K562 (cell line): ENCODE results near the gene GRIK1. TPM values are rescaled to one million over a fixed set of nuclear protein-coding genes. Genes with fewer than 3 reads are reported as not detected.

Source experiments
- E4F1 ChIP-seq: fragments of 250-450 bp; sonication (Bioruptor Pico); IDR thresholded peaks from 2 replicates; pipeline ENCODE4 v1.5.0; 2021; ENCODE audit warnings: mild to moderate bottlenecking, borderline replicate concordance
- FUS ChIP-seq: fragments of 200-400 bp; formaldehyde crosslinking; optimal IDR thresholded peaks from 2 replicates; pipeline ENCODE3; 2017; ENCODE audit warnings: low read depth, low read length
- HDAC1 ChIP-seq, 2 experiments: fragments of 450-650 bp; IDR thresholded peaks; 2 replicates each; pipeline ENCODE4 v1.6.1; 2016 to 2017; ENCODE audit warnings: inconsistent platforms in 1 of 2, mild to moderate bottlenecking in 1 of 2, moderate library complexity in 1 of 2
- HNRNPK ChIP-seq: fragments of 200-400 bp; formaldehyde crosslinking; IDR thresholded peaks from one replicate; pipeline ENCODE4 v1.6.1; 2018; ENCODE audit warnings: mild to moderate bottlenecking, low read depth, low read length; ENCODE audit not compliant: poor library complexity, severe bottlenecking
- JUN ChIP-seq, 2 experiments: sonication (generic) in 1 of 2; formaldehyde crosslinking in 1 of 2; IDR thresholded peaks; 2 replicates each; pipeline versions ENCODE4 v1.6.1 to v1.8.0; 2012 to 2022; ENCODE audit warnings: borderline replicate concordance in 2 of 2, mild to moderate bottlenecking in 2 of 2, improper control_type of control experiment in 1 of 2, low read depth in 1 of 2, low read length in 1 of 2, missing genetic modification reagents in 1 of 2
- MBD2 ChIP-seq: sonication (generic); IDR thresholded peaks from 2 replicates; pipeline ENCODE4 v1.6.1; 2016; ENCODE audit warnings: low read depth, borderline replicate concordance
- RREB1 ChIP-seq: fragments of 250-450 bp; sonication (Bioruptor Pico); IDR thresholded peaks from 2 replicates; pipeline ENCODE4 v1.4.0; 2020
- SAFB ChIP-seq: fragments of 200-400 bp; formaldehyde crosslinking; IDR thresholded peaks from 2 replicates; pipeline ENCODE4 v1.6.1; 2017; ENCODE audit warnings: low read depth, low read length, borderline replicate concordance
- TCF3 ChIP-seq: sonication (generic); formaldehyde crosslinking; IDR thresholded peaks from 2 replicates; pipeline ENCODE4 v1.4.0; 2020; ENCODE audit warnings: mild to moderate bottlenecking, missing genetic modification reagents
- ZBED1 ChIP-seq: IDR thresholded peaks from 2 replicates; pipeline ENCODE4 v1.6.1; 2014
- ZBTB5 ChIP-seq: fragments of 450-650 bp; IDR thresholded peaks from 2 replicates; pipeline ENCODE4 v1.6.1; 2017; ENCODE audit warnings: antibody characterized with exemption
- ZNF280A ChIP-seq: fragments of 450-650 bp; IDR thresholded peaks from 2 replicates; pipeline ENCODE4 v1.6.1; 2018; ENCODE audit warnings: mild to moderate bottlenecking, low read depth; ENCODE audit not compliant: partially characterized antibody
- ZNF764 ChIP-seq: fragments of 250-450 bp; sonication (Bioruptor Pico); IDR thresholded peaks from 2 replicates; pipeline ENCODE4 v1.4.0; 2020; ENCODE audit warnings: low read depth, mild to moderate bottlenecking, moderate library complexity
- ZZZ3 ChIP-seq: fragments of 450-650 bp; IDR thresholded peaks from 2 replicates; pipeline ENCODE4 v1.6.1; 2016; ENCODE audit warnings: antibody characterized with exemption, mild to moderate bottlenecking, moderate library complexity
- polyA plus RNA-seq, 8 experiments: library from polyadenylated mRNA; depleted of rRNA in 4 of 8; stranded (reverse) in 5 of 8; unstranded in 3 of 8; fragments of >200 nt; fragmentation: Nextera tagmentation in 2 of 8; fragmentation: Illumina TruSeq in 1 of 8; extraction: Ambion mirVana in 2 of 8; extraction: Trizol in 1 of 8; gene quantifications; 2 replicates each; pipeline versions ENCODE4 v1.2.1 to v1.2.3, GENCODE V29; 2011 to 2014; ENCODE audit warnings: inconsistent platforms in 1 of 8, missing spikeins in 1 of 8
- total RNA-seq, 7 experiments: library from RNA; depleted of rRNA in 6 of 7; stranded (reverse); fragments of >200 nt in 6 of 7; fragmentation: Illumina TruSeq in 2 of 7; extraction: Trizol in 2 of 7; gene quantifications; 2 replicates each; pipeline versions ENCODE4 v1.2.1 to v1.2.3, GENCODE V29; 2011 to 2021; ENCODE audit warnings: low replicate concordance in 1 of 7

GRIK1 gene
- total and polyA plus RNA-seq, 9 of the 15 experiments (the other 6 are each of a cell fraction or from before 2014, with no cell fraction given) = 0.17 to 2.8 (median 0.53) TPM

GRCh38 chr21:29641635-29642550, 297.9 kb downstream of the GRIK1 start (continued):
- TF ChIP-seq JUN (IDR thresholded peaks at IDR 0.05; ENCODE audit: borderline replicate concordance, low read depth, low read length) = peak; percentile 90
- no peak for TF ChIP-seq JUN (CRISPR knock-in tag; IDR thresholded peaks at IDR 0.05; ENCODE audit: borderline replicate concordance)
- peak; percentile 88 for TF ChIP-seq MBD2
- TF ChIP-seq ZNF280A = no peak
- TF ChIP-seq TCF3 (CRISPR knock-in tag) = peak; percentile 99
- no peak for TF ChIP-seq SAFB
- no peak for TF ChIP-seq ZBTB5
- TF ChIP-seq FUS = no peak
- no peak for TF ChIP-seq HNRNPK
- TF ChIP-seq E4F1 (CRISPR knock-in tag) = no peak
- 0 out of 2 replicates have a peak, but pooled peaks have one; percentile 31 for TF ChIP-seq ZZZ3
- peak in 1 of 2 experiments; percentile 72; a peak in 1 of 4 replicates for TF ChIP-seq HDAC1 (IDR thresholded peaks at IDR 0.05)
- TF ChIP-seq ZNF764 (CRISPR knock-in tag) = no peak
- TF ChIP-seq ZBED1 = 0 out of 2 replicates have a peak, but pooled peaks have one; percentile 48
- no peak for TF ChIP-seq RREB1 (CRISPR knock-in tag)
